Osteoblast (primary cell): ENCODE measurements around the gene ELMO1. TPM values are rescaled to one million over a fixed set of nuclear protein-coding genes. Genes with fewer than 3 reads are reported as not detected.

Source experiments
- DNase-seq: peaks from one replicate; pipeline ENCODE4 v3.0.0; 2011; ENCODE audit warnings: low spot score, mixed read lengths; ENCODE audit not compliant: insufficient read length; ENCODE audit errors: missing footprints
- H2AFZ ChIP-seq: 2 replicates; pipeline ENCODE4 v1.6.0; 2011; ENCODE audit warnings: mild to moderate bottlenecking, low read length
- H3K27ac ChIP-seq: 2 replicates; pipeline ENCODE4 v1.5.1; 2011; ENCODE audit warnings: mild to moderate bottlenecking, low read depth, low read length, moderate library complexity
- H3K27me3 ChIP-seq: 2 replicates; pipeline ENCODE4 v1.6.0; 2012; ENCODE audit warnings: mild to moderate bottlenecking, control low read depth, inconsistent platforms, low read length, moderate library complexity; ENCODE audit not compliant: insufficient read depth
- H3K36me3 ChIP-seq: 2 replicates; pipeline ENCODE4 v1.5.1; 2011; ENCODE audit warnings: mild to moderate bottlenecking, low read length, control low read depth, moderate library complexity; ENCODE audit not compliant: insufficient read depth
- H3K4me1 ChIP-seq: 2 replicates; pipeline ENCODE4 v1.5.1; 2011; ENCODE audit warnings: mild to moderate bottlenecking, low read length, control low read depth, moderate library complexity; ENCODE audit not compliant: insufficient read depth
- H3K4me2 ChIP-seq: 2 replicates; pipeline ENCODE4 v1.6.0; 2011; ENCODE audit warnings: mild to moderate bottlenecking, low read length; ENCODE audit not compliant: insufficient read depth
- H3K4me3 ChIP-seq: fragments of 200-600 bp; sonication (generic); 3 replicates; pipeline ENCODE4 v1.5.1; 2012; ENCODE audit warnings: mild to moderate bottlenecking, low read length, inconsistent platforms; ENCODE audit not compliant: insufficient read depth
- H3K79me2 ChIP-seq: 2 replicates; pipeline ENCODE4 v1.6.0; 2012; ENCODE audit warnings: mild to moderate bottlenecking, low read length, control low read depth, inconsistent platforms; ENCODE audit not compliant: insufficient read depth
- H3K9me3 ChIP-seq: 2 replicates; pipeline ENCODE4 v1.5.1; 2011; ENCODE audit warnings: low read depth, low read length, control low read depth
- H4K20me1 ChIP-seq: 2 replicates; pipeline ENCODE4 v1.6.0; 2012; ENCODE audit warnings: mild to moderate bottlenecking, low read length, control low read depth; ENCODE audit not compliant: insufficient read depth
- CTCF ChIP-seq: IDR thresholded peaks from 2 replicates; pipeline ENCODE4 v1.5.1; 2011; ENCODE audit warnings: mild to moderate bottlenecking, low read depth, low read length, moderate library complexity; ENCODE audit errors: extremely low read depth
- total RNA-seq: library from RNA; depleted of rRNA; stranded (reverse); fragments of >200 nt; gene quantifications from 2 replicates; pipeline ENCODE4 v1.2.3, GENCODE V29; 2012

Gene ELMO1
- total RNA-seq, 1 donor = 2.2 TPM

- Histone ChIP-seq H3K36me3 (no peaks in the 10 kb centered on the region), H3K4me3 (no peak overlapping the region), H3K27ac (no peak overlapping the region), H3K9me3 (no peaks in the 10 kb centered on the region), H3K27me3 (no peaks in the 10 kb centered on the region), H3K79me2 (no peaks in the 10 kb centered on the region), H3K4me2 (no peak overlapping the region), H4K20me1 (no peaks in the 10 kb centered on the region), H2AFZ (no peak overlapping the region), H3K4me1 (no peaks in the 10 kb centered on the region)
- no peak for TF ChIP-seq CTCF
- DNase-seq = no peak
Measured at GRCh38 chr7:37342688-37343471, 105.8 kb downstream of the ELMO1 start.

GRCh38 chr7:37342176-37342687 is 106.4 kb downstream of the ELMO1 start:
- Histone ChIP-seq H3K79me2 (no peaks in the 10 kb centered on the region), H3K27ac (no peak overlapping the region), H3K27me3 (no peaks in the 10 kb centered on the region), H3K4me1 (no peaks in the 10 kb centered on the region), H3K4me3 (no peak overlapping the region), H2AFZ (no peak overlapping the region), H3K36me3 (no peaks in the 10 kb centered on the region), H3K4me2 (no peak overlapping the region), H3K9me3 (no peaks in the 10 kb centered on the region), H4K20me1 (no peaks in the 10 kb centered on the region)
- no peak for DNase-seq
- TF ChIP-seq CTCF = no peak

GRCh38 chr7:37341033-37341630 is 107.5 kb downstream of the ELMO1 start:
- no peaks in the 10 kb centered on the region for H3K36me3 ChIP-seq
- H3K27me3 ChIP-seq = no peaks in the 10 kb centered on the region
- H3K4me2 ChIP-seq = no peak overlapping the region
- H3K4me3 ChIP-seq = no peak overlapping the region
- H2AFZ ChIP-seq = no peak overlapping the region
- H3K79me2 ChIP-seq = no peaks in the 10 kb centered on the region
- H3K27ac ChIP-seq = no peak overlapping the region
- H4K20me1 ChIP-seq = no peaks in the 10 kb centered on the region
- H3K4me1 ChIP-seq = no peaks in the 10 kb centered on the region
- DNase-seq = no peak
- no peaks in the 10 kb centered on the region for H3K9me3 ChIP-seq
- no peak for TF ChIP-seq CTCF

GRCh38 chr7:37338966-37339365 is 109.7 kb downstream of the ELMO1 start:
- H3K9me3 ChIP-seq = no peaks in the 10 kb centered on the region
- H3K36me3 ChIP-seq = no peaks in the 10 kb centered on the region
- H3K4me1 ChIP-seq = no peaks in the 10 kb centered on the region
- H3K4me2 ChIP-seq = no peak overlapping the region
- no peaks in the 10 kb centered on the region for H3K79me2 ChIP-seq
- no peak for TF ChIP-seq CTCF
- no peak overlapping the region for H3K27ac ChIP-seq
- no peaks in the 10 kb centered on the region for H4K20me1 ChIP-seq
- no peaks in the 10 kb centered on the region for H3K27me3 ChIP-seq
- no peak overlapping the region for H2AFZ ChIP-seq
- no peak for DNase-seq
- H3K4me3 ChIP-seq = no peak overlapping the region
